ENCODE data around the gene ATG9A.

ATG9A gene

DNA sequence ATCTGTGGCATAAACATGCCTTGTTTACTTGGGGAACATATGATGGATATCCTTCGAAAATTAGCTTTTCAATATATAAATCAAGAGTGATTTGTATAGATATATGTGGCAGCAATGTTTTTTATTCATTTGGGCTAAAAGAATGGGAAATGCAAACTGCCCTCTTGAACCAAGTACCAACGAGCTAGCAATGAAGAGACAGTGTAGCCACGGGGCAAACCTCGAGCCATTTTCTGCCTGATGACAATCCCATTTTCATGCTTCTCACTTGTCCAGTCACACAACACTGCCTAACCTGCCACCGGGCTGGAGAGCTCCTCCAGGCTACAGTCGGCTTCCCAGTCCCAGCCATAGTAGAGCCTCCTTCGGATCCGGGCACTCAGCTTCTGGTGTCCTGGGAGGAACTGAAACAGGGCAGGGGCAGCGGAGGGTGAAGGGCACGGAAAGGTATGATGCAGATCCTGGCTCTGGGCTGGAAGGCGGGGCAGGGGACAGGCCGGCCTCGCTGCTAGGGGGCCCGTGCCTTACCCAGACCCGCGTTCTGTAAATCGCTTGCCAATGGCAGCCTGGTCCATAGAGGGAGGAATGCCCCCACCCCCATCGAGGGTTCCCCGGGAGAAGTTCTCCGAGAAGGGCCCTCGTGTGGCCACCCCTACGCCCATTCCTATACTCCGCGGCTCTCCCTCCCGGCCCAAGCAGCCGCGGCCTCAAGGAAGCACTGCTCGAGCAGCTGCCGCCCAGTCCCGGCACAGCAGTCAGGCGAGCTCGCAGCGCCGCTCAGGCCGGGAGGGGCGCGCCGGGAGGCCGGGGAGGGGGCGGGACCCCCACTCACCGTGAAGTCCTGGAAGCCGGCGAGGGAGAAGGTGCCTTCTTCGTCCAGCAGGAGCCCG lies 53.3 kb downstream of the ATG9A start:
- peak; percentile 14 for DNase-seq

DNA sequence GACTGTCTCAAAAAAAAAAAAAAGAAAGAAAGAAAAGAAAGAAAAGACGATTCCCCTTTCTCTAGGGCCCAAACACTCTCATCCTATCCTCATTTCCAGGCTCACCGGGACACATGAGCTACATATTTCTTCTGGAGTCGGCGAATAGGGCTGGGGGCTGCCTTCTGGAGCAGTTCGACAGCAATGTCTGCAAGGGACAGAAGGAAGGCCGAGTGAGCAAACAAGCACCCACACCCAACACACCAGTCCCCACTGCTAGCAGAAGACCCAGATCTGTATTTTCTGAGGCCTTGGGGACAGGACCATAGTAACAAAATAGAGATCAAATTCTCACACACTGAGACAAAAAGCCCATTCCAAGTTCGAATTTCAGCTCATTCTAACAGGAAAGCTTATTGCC lies 54.0 kb downstream of the ATG9A start:
- DNase-seq, result no peak

DNA sequence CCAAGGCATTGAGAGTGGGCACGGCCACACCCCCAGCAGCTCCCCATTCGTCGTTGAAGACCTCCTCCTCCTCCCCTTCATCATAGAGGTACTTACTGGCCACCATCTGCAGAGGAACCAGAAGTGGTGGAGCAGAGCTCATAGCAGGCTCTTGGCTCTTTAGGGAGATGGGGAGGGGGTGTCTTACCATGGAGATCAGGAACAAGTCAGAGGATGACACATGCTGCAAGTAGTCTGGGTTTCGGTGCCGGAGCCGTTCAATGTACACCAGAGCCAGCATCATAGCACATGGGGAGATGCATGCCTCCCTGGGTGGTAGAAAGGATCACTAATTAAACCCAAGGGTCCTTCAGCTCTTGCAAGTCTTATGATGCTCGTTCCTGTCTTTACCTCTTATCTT lies 54.6 kb downstream of the ATG9A start:
- no peak for DNase-seq

DNA sequence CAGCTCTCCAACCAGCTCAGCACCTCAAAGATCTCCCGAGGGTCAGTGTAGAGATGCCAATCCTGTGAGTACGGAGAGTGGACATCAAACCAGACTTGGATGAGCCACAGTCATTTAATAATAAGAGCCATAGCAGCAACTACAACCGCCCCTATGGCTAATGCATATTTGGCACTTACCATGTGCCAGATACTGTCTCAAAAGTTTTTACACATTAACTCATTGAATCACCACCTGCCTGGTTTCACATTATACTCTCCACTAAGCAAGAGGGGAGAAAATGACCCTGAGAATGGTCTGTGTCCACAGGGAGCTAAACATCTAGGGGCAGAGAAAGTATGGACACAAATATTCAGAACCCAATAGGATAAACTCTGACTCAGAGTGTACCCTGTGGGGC lies 55.3 kb downstream of the ATG9A start:
- no peak for DNase-seq

DNA sequence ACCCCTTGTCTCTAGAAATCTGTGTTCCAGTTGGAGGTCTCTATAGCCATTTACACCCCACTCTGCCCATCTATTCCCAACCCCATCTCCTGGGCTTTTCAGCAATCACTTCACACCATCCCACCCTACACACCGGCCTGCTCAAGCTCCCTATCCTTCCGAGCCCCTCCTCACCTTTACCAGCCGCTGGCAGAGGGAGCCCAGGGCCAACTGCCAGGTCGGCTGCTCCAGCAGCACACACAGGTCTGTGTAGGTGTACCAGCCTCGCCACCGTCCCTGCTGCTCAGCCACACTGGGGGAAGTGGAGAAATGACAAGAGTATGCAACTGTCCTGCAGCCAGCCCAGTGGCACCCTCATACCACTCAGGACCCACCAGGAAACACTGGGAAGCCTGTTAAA lies 56.3 kb downstream of the ATG9A start:
- DNase-seq, result no peak

DNA sequence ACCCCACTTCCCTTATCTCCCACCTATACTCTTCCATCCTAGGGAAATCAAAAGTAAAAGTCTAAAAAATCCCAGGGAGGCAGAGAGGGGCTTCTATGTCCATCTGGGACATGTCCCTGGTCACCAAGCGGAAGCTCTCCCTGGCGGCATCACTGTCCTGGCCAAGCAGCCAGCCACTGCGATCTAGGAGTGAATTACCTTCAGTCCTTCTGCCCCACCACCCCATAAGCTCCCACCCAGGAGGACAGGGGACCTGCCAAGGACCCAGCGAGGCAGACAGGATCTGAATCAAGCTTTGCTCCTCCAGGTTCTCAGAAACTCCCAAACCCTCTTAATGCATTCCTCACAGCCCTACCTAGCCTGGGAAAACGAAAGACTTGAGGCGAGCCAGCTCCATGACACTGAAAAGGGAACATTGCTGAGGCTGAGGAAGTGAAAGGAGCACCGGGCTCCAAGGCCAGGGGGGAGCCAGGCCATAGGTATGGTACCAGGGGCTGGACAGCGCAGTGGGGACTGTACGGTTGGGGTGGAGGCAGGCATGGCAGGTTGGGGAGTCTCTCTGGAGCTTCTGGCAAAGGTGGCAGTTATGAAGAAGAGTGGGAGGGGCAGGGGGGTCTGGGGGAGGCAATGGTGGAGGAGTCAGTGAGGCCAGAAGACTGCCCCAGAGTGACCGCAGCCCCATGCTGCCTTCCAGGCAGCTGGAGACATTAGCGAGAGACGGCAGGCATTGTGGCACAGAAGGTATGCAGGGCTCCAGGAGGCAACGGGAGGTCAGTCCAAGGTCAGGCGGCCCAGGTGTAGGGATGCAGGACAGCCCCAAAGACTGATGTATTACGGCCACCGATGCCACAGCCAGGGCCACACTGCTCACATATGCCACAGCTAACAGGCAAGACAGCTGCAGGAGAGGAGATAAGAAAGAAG lies 56.9 kb downstream of the ATG9A start:
- no peak for DNase-seq

DNA sequence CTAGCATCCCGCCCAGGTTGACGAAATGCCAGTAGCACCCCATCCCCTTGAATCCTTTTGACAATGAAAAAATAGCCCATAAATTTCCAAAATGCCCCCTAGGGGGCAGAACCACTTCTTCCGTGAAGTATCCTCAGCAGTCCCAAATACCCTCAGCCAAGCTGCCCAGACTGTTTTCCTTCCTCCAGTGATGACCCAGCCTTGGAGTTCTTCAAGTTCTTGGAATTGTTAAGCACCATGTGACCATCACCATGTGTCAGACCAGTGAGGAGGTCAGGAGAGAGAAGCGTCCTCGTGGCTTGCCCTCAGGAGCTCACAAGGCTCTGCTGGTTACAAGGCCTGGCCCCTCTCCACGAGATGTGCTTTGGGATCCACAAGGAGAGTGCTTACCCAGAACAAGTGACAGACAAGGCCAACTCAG lies 58.2 kb downstream of the ATG9A start:
- DNase-seq, result no peak

DNA sequence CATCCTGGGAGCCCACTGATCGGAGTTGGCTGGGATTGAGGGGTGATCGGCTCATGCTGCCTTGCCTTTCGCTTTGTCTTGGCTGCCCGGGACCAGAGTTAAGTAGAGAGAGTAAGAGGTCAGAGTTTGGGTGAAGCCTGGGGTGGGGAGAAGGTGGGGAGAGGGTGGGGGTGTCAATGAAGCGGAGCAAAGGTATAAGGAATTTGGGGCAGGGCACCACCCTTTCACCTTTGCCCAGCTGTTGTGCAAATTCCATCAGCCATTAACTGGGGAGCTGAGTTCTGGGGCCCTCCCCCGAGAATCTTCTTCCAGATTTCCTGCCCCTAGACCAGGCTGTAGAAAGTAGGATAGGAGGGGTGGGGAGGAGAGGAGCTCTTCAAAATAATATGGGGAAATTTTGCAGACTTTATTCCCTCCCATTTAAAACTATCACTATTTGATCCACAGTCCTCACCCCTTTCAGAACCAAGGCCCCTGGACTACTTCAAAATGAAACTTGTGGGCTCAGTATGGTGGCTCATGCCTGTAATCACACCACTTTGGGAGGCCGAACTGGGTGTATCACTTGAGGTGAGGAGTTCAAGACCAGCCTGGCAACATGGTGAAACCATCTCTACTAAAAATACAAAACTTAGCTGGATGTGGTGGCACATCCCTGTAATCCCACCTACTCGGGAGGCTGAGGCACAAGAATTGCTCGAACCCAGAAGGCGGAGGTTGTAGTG lies 59.3 kb downstream of the ATG9A start, which contains the start of gene SLC23A3:
Gene SLC23A3, minus strand, starts transcription at position 100 of the 725 bp plus-strand sequence. Its CDS starts 45 bp downstream, at position 55.
- no peak for DNase-seq
